Activated CD4-positive, alpha-beta T cell treated with anti-CD3 and anti-CD28 coated beads for 36 hours (primary cell): ENCODE data around the gene LONP1. TPM values are rescaled to one million over a fixed set of nuclear protein-coding genes. Genes with fewer than 3 reads are reported as not detected.
"Not testable (repeated sequence)": the region's sequence is repeated elsewhere in the genome, so short reads cannot be mapped to it uniquely, and the experiment has no call there.

Experiments used
- ATAC-seq: fragments of 200-7000 bp; cut with Tn5 transposase; one replicate; pipeline ENCODE4 v1.10.0; 2021; ENCODE audit warnings: mild to moderate bottlenecking, moderate library complexity
- CTCF ChIA-PET: fragments of 350-600 bp; sonication (Branson Sonifier 250); formaldehyde crosslinking; loops from one replicate; lab custom pipeline; 2021; ENCODE audit warnings: antibody characterized with exemption; lab: Charles Lee
- POLR2A ChIA-PET: fragments of 350-600 bp; sonication (Branson Sonifier 250); formaldehyde crosslinking; loops from one replicate; lab custom pipeline; 2021; ENCODE audit warnings: antibody characterized with exemption, inconsistent platforms; lab: Charles Lee
- DNase-seq: peaks from one replicate; pipeline ENCODE4 v3.0.0-alpha.2; 2020
- H3K27ac Mint-ChIP-seq: one replicate; pipeline ENCODE4 v1.8.0; 2021; ENCODE audit warnings: mixed read lengths
- H3K27me3 Mint-ChIP-seq: one replicate; pipeline ENCODE4 v1.8.0; 2021; ENCODE audit warnings: mixed read lengths
- H3K36me3 Mint-ChIP-seq: one replicate; pipeline ENCODE4 v1.8.0; 2021; ENCODE audit warnings: low read depth, mixed read lengths
- H3K4me1 Mint-ChIP-seq: one replicate; pipeline ENCODE4 v1.8.0; 2021; ENCODE audit warnings: mixed read lengths
- H3K4me3 Mint-ChIP-seq: one replicate; pipeline ENCODE4 v1.8.0; 2021; ENCODE audit warnings: mild to moderate bottlenecking, moderate library complexity, mixed read lengths
- H3K9me3 Mint-ChIP-seq: one replicate; pipeline ENCODE4 v1.8.0; 2021; ENCODE audit warnings: low read depth, mixed read lengths
- intact Hi-C, 2 experiments: fragments of 100-400 bp; cut with DNase I in 1 of 2; cut with micrococcal nuclease in 1 of 2; formaldehyde crosslinking; loops; one replicate each; pipeline versions ENCODE4 v1.14.2 to v1.15.1; 2022 to 2024; cut with DNase I, micrococcal nuclease
- total RNA-seq, 2 experiments: library from RNA; stranded (reverse); gene quantifications; one replicate each; pipeline ENCODE4 v1.2.3, GENCODE V29; 2021

Gene LONP1, protein sequence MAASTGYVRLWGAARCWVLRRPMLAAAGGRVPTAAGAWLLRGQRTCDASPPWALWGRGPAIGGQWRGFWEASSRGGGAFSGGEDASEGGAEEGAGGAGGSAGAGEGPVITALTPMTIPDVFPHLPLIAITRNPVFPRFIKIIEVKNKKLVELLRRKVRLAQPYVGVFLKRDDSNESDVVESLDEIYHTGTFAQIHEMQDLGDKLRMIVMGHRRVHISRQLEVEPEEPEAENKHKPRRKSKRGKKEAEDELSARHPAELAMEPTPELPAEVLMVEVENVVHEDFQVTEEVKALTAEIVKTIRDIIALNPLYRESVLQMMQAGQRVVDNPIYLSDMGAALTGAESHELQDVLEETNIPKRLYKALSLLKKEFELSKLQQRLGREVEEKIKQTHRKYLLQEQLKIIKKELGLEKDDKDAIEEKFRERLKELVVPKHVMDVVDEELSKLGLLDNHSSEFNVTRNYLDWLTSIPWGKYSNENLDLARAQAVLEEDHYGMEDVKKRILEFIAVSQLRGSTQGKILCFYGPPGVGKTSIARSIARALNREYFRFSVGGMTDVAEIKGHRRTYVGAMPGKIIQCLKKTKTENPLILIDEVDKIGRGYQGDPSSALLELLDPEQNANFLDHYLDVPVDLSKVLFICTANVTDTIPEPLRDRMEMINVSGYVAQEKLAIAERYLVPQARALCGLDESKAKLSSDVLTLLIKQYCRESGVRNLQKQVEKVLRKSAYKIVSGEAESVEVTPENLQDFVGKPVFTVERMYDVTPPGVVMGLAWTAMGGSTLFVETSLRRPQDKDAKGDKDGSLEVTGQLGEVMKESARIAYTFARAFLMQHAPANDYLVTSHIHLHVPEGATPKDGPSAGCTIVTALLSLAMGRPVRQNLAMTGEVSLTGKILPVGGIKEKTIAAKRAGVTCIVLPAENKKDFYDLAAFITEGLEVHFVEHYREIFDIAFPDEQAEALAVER
- total RNA-seq = 100 to 1,000 TPM; 287 to 315 TPM

DNA sequence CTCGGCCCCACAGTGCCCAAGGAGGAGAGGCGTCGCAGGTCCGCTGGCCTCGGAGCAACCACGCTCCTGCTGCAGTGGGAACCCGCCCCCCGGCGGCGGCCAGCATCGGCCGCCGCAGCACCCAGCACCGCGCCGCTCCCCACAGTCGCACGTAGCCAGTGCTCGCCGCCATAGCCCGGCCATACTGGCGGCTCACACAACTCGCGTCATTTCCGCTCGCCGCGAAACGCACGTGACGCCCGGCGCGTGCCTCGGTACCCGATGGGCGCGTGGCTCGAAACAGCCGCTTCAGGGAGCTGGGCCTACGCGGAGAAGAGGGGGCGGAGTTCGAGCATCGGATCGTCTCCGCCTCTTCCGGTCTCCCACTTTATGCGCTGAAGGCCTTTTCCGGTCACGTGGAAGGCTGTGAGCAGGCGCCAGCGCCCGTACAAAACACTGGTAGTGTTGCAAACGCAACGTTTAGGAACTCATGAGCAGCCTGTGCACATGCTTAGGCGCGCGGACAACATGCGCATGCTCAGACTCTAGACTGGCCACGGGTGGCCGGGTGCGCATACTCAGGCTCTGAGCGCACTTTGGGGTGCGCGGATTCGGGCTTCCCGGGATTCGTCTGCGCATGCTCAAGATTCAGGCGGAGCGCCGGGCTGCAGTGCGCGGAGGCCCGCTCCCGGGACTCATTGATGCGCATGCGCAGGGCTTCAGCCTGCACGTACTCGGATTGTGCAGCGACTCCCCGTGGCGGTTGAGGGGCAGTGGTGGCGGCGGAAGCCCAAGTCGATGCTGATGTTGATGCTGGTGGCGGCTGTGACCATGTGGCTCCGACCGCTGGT, at the start of gene LONP1, which contains the start of gene CATSPERD:
Gene LONP1 (minus strand): TSS at position 186 of the 830 bp plus-strand sequence. CDS start 14 bp downstream, at position 172.
Gene CATSPERD (plus strand): TSS at position 677 of the 830 bp plus-strand sequence. CDS start 101 bp downstream, at position 778.
- ATAC-seq = peak; percentile 84
- CTCF ChIA-PET = interaction anchor here (0.5 to 2.7 kb wide), 14 partner anchors 15 to 457 kb away, joined by 3 to 32 read pairs (median 4); partner anchors contain the start of genes NDUFA11, RPL36 and VMAC
- H3K4me3 Mint-ChIP-seq = peak within 1 kb of the TSS; percentile 98
- DNase-seq = peak; percentile 99
- H3K27me3 Mint-ChIP-seq = no peaks in the 10 kb centered on the region
- POLR2A ChIA-PET = interaction anchor here (0.5 to 2.7 kb wide), 10 partner anchors 12 to 258 kb away, joined by 3 to 20 read pairs (median 6); partner anchors contain the start of genes RANBP3, RPL36, SAFB and SAFB2
- intact Hi-C loops = loop anchor here (1.0 to 5.0 kb wide), 19 partner anchors 30 to 1958 kb away; partner anchors contain the start of genes MICOS13 (in 2 of the 2), RPL36 (in 2 of the 2), APBA3 (in 1 of the 2) and CLPP (in 1 of the 2)
- H3K27ac Mint-ChIP-seq = peak within 1 kb of the TSS; percentile 99
- H3K4me1 Mint-ChIP-seq = peaks cover 27% of the 10 kb centered on the region
- peaks cover 35% of the 10 kb centered on the region for H3K36me3 Mint-ChIP-seq
- no peaks in the 10 kb centered on the region for H3K9me3 Mint-ChIP-seq

GRCh38 chr19:5767949-5768348, 48.0 kb upstream of the LONP1 start:
- DNase-seq (no peak), ATAC-seq (no peak)
- Mint-ChIP-seq H3K9me3 (no peaks in the 10 kb centered on the region), H3K27me3 (no peaks in the 10 kb centered on the region), H3K36me3 (no peaks in the 10 kb centered on the region), H3K27ac (no peak overlapping the region), H3K4me3 (no peak overlapping the region), H3K4me1 (no peaks in the 10 kb centered on the region)
- intact Hi-C loops = no loop called here
- ChIA-PET CTCF (interaction anchor here (0.6 kb wide), 2 partner anchors 26 to 960 kb away, joined by 3 to 4 read pairs; no protein-coding TSS in a partner anchor), POLR2A (interaction anchor here (0.6 kb wide), 1 partner anchor 831 kb away, joined by 4 read pairs; no protein-coding TSS in a partner anchor)

- Mint-ChIP-seq H3K27me3 (peaks cover 7% of the 10 kb centered on the region), H3K4me3 (no peak overlapping the region), H3K4me1 (no peaks in the 10 kb centered on the region), H3K9me3 (peaks cover 5% of the 10 kb centered on the region), H3K27ac (no peak overlapping the region), H3K36me3 (no peaks in the 10 kb centered on the region)
- ChIA-PET POLR2A (no interaction called here), CTCF (interaction anchor here (0.7 kb wide), 1 partner anchor 17 kb away, joined by 3 read pairs; no protein-coding TSS in a partner anchor)
- ATAC-seq (no peak), DNase-seq (no peak)
- intact Hi-C loops = no loop called here
These were observed 45.3 kb upstream of the LONP1 start for GRCh38 chr19:5765220-5765619.

GRCh38 chr19:5762608-5763217, 42.8 kb upstream of the LONP1 start:
- intact Hi-C loops = no loop called here
- DNase-seq = no peak
- H3K9me3 Mint-ChIP-seq = peaks cover 5% of the 10 kb centered on the region
- no peaks in the 10 kb centered on the region for H3K36me3 Mint-ChIP-seq
- H3K4me1 Mint-ChIP-seq = no peaks in the 10 kb centered on the region
- H3K27me3 Mint-ChIP-seq = peaks cover 9% of the 10 kb centered on the region
- ATAC-seq = no peak
- no peak overlapping the region for H3K4me3 Mint-ChIP-seq
- CTCF ChIA-PET = no interaction called here
- no peak overlapping the region for H3K27ac Mint-ChIP-seq
- POLR2A ChIA-PET = no interaction called here

- intact Hi-C loops = no loop called here
- ATAC-seq (no peak), DNase-seq (no peak)
- peaks cover 6% of the 10 kb centered on the region for H3K27me3 Mint-ChIP-seq
- H3K36me3 Mint-ChIP-seq = no peaks in the 10 kb centered on the region
- POLR2A ChIA-PET = no interaction called here
- H3K27ac Mint-ChIP-seq = no peak overlapping the region
- no peaks in the 10 kb centered on the region for H3K9me3 Mint-ChIP-seq
- no peaks in the 10 kb centered on the region for H3K4me1 Mint-ChIP-seq
- CTCF ChIA-PET = interaction anchor here (0.5 kb wide), 1 partner anchor 270 kb away, joined by 3 read pairs; no protein-coding TSS in a partner anchor
- no peak overlapping the region for H3K4me3 Mint-ChIP-seq
These were observed 33.8 kb upstream of the LONP1 start for GRCh38 chr19:5753743-5754142.

DNA sequence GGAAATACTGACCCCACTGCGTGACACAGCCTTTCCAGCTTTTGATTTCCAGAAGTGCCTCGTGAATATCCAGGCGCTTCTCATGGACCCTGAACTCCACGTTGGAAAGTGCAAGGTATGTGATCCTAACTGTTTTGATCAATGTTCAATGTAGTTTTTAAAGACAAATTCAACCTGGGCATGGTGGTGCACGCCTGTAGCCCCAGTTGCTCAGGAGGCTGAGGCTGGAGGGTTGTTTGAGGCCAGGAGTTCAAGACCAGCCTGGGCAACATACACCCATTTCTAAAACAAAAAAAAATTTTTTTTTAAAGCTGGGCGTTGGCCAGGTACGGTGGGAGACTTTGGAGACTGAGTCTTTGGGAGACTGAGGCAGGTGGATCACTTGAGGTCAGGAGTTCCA, 31.8 kb upstream of the LONP1 start:
- no peak for ATAC-seq
- Mint-ChIP-seq H3K27ac (no peak overlapping the region), H3K4me3 (no peak overlapping the region), H3K9me3 (no peaks in the 10 kb centered on the region), H3K36me3 (no peaks in the 10 kb centered on the region), H3K27me3 (peaks cover 2% of the 10 kb centered on the region), H3K4me1 (no peaks in the 10 kb centered on the region)
- no peak for DNase-seq
- ChIA-PET CTCF (no interaction called here), POLR2A (no interaction called here)
- intact Hi-C loops = no loop called here

DNA sequence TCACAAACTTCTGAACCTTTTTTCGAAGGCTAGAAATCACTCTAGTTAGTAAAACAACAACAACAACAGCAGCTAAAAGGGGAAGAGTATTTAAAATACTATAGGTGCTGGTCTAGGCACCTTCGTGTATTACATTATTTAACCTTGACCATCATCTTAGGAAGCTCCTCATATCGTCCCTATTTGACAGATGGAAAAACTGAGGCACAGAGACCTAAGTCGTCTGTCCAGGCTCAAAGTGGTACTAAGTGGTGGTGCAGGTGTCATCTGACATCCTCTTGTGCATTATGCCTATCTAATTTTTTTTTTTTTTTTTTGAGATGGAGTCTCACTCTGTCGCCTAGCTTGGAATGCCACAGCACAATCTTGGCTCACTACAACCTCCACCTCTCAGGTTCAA, 29.6 kb upstream of the LONP1 start:
- Mint-ChIP-seq H3K27me3 (peaks cover 2% of the 10 kb centered on the region), H3K9me3 (no peaks in the 10 kb centered on the region), H3K36me3 (no peaks in the 10 kb centered on the region), H3K4me1 (no peaks in the 10 kb centered on the region), H3K4me3 (no peak overlapping the region), H3K27ac (no peak overlapping the region)
- DNase-seq (no peak), ATAC-seq (no peak)
- POLR2A ChIA-PET = interaction anchor here (0.6 kb wide), 1 partner anchor 129 kb away, joined by 6 read pairs; no protein-coding TSS in a partner anchor
- intact Hi-C loops = no loop called here
- CTCF ChIA-PET = no interaction called here

DNA sequence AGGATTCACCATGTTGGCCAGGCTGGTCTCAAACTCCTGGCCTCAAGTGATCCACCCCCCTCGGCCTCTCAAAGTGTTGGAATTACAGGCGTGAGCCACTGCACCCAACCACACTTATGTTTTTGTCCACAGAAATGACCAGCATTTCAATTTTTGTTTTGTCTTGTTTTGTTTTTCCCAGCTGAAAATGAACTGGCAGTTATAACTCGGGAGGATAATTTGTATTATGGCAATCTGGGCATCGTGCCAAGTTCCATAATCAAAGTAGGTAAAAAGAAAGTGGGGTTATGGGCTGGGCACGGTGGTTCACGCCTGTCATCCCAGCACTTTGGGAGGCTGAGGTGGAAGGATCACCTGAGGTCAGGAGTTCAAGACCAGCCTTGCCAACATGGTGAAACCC, 29.0 kb upstream of the LONP1 start:
- CTCF ChIA-PET = interaction anchor here (0.6 kb wide), 2 partner anchors 13 to 17 kb away, joined by 3 read pairs; no protein-coding TSS in a partner anchor
- POLR2A ChIA-PET, DNase-seq, H3K9me3 Mint-ChIP-seq, H3K27me3 Mint-ChIP-seq, intact Hi-C loops, H3K27ac Mint-ChIP-seq, H3K36me3 Mint-ChIP-seq, ATAC-seq, H3K4me3 Mint-ChIP-seq, H3K4me1 Mint-ChIP-seq: not testable (repeated sequence)

- H3K27ac Mint-ChIP-seq, H3K9me3 Mint-ChIP-seq, ATAC-seq, DNase-seq, POLR2A ChIA-PET, H3K36me3 Mint-ChIP-seq, CTCF ChIA-PET, intact Hi-C loops, H3K4me3 Mint-ChIP-seq, H3K4me1 Mint-ChIP-seq, H3K27me3 Mint-ChIP-seq: not testable (repeated sequence)
These were observed 25.1 kb upstream of the LONP1 start for GRCh38 chr19:5744999-5745398.

GRCh38 chr19:5743630-5744029, 23.7 kb upstream of the LONP1 start:
- ChIA-PET POLR2A (no interaction called here), CTCF (interaction anchor here (0.7 kb wide), 1 partner anchor 158 kb away, joined by 3 read pairs; no protein-coding TSS in a partner anchor)
- no peaks in the 10 kb centered on the region for H3K36me3 Mint-ChIP-seq
- no peaks in the 10 kb centered on the region for H3K9me3 Mint-ChIP-seq
- DNase-seq (no peak), ATAC-seq (no peak)
- peaks cover 2% of the 10 kb centered on the region for H3K27me3 Mint-ChIP-seq
- no peaks in the 10 kb centered on the region for H3K4me1 Mint-ChIP-seq
- intact Hi-C loops = no loop called here
- no peak overlapping the region for H3K27ac Mint-ChIP-seq
- no peak overlapping the region for H3K4me3 Mint-ChIP-seq
